ENCODE data around the gene DMXL1. TPM values are rescaled to one million over a fixed set of nuclear protein-coding genes. Genes with fewer than 3 reads are reported as not detected.

Gene DMXL1
- total RNA-seq, 3 donors from 2014 or later: 53.1 to 91.2 (median 60.3) TPM

DNA sequence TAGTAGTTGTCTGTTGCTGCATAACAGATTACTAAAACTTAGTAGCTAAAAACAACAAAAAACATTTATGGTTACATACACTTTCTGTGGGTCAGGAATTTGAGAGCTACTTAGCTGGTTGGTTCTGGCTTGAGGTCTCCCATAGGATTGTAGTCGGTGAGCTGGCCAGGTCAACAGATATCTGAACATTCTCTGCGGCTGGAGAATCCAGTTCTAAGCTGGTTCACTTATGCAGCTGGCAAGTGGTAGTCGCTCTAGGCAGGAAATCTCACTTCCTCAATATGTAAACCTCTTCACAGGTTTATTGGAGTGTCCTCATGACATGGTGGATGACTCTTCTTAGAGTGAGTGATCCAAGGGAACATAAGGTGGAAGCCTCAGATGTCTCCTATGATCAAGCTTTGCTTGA is 219.3 kb downstream of the DMXL1 start:
- intact Hi-C loops (cut with DNase I; ENCODE audit: low total_unique reads): no loop called here
- H3K4me1 ChIP-seq: no peaks in the 10 kb centered on the region
- no peak overlapping the region for H3K4me3 ChIP-seq
- H3K27ac ChIP-seq: no peak overlapping the region
- H3K9me3 ChIP-seq: no peaks in the 10 kb centered on the region
- no peak for DNase-seq (ENCODE audit: low spot score in 2 of 2)
- no peaks in the 10 kb centered on the region for H3K27me3 ChIP-seq
- H3K36me3 ChIP-seq: no peaks in the 10 kb centered on the region
- TF ChIP-seq POLR2AphosphoS5 (IDR thresholded peaks at IDR 0.05) (no peak), CTCF (IDR thresholded peaks at IDR 0.05) (no peak), POLR2A (IDR thresholded peaks at IDR 0.05) (no peak)

DNA sequence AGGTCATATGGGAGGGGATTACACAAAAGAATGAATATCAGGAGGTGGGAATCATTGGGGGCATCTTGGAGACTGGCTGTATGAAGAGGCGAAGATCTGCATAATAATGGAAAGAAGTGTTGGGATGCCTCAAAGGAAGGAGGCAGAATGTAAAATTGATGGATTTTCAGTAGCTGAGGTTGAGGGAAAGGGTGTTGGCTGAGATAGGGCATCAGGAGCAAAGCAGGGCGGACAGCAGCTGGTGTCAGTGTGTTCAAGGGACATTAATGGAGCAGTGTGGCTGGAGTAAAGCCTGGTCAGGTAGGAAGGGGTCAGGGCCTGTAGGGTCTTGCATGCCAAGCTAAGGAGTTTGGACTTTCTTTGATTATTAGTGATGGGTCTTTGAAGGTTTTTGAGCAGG is 219.7 kb downstream of the DMXL1 start:
- DNase-seq (ENCODE audit: low spot score in 2 of 2): no peak
- Histone ChIP-seq H3K4me1 (no peaks in the 10 kb centered on the region), H3K4me3 (no peak overlapping the region), H3K36me3 (no peaks in the 10 kb centered on the region), H3K27me3 (no peaks in the 10 kb centered on the region), H3K27ac (no peak overlapping the region), H3K9me3 (no peaks in the 10 kb centered on the region)
- TF ChIP-seq POLR2AphosphoS5 (IDR thresholded peaks at IDR 0.05) (no peak), CTCF (IDR thresholded peaks at IDR 0.05) (no peak), POLR2A (IDR thresholded peaks at IDR 0.05) (no peak)
- intact Hi-C loops (cut with DNase I; ENCODE audit: low total_unique reads): no loop called here

DNA sequence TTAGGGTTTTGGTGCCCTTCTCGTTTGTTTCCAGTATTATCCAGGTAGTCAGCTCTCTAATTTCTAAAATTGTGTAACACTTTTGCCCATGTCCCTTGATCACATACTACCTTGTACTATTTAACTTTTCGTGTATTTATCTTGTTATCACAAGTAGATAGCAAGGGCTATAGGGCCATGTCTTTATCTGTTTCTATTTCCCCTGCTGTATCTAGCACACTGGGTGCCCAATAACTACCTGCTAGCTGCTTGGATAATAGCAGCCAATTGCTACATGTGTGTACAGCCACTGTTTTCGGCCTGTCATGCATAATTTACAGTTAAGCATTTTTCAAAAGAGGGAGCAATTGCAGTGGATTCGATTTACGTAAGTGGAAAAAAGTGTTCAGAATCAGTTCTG is 220.2 kb downstream of the DMXL1 start:
- no peak overlapping the region for H3K4me3 ChIP-seq
- no peaks in the 10 kb centered on the region for H3K27me3 ChIP-seq
- DNase-seq (ENCODE audit: low spot score in 2 of 2): no peak
- no peak for TF ChIP-seq POLR2A (IDR thresholded peaks at IDR 0.05)
- TF ChIP-seq CTCF (IDR thresholded peaks at IDR 0.05): no peak
- TF ChIP-seq POLR2AphosphoS5 (IDR thresholded peaks at IDR 0.05): no peak
- no peaks in the 10 kb centered on the region for H3K9me3 ChIP-seq
- no peak overlapping the region for H3K27ac ChIP-seq
- H3K4me1 ChIP-seq: no peaks in the 10 kb centered on the region
- H3K36me3 ChIP-seq: no peaks in the 10 kb centered on the region
- intact Hi-C loops (cut with DNase I; ENCODE audit: low total_unique reads): no loop called here

GRCh38 chr5:119291877-119292276 is 221.0 kb downstream of the DMXL1 start:
- no peak overlapping the region for H3K4me3 ChIP-seq
- intact Hi-C loops (cut with DNase I; ENCODE audit: low total_unique reads): no loop called here

More at GRCh38 chr5:119291877-119292276, 221.0 kb downstream of the DMXL1 start:
- DNase-seq (ENCODE audit: low spot score in 2 of 2): no peak
- H3K9me3 ChIP-seq: no peaks in the 10 kb centered on the region
- no peaks in the 10 kb centered on the region for H3K4me1 ChIP-seq
- no peaks in the 10 kb centered on the region for H3K27me3 ChIP-seq
- TF ChIP-seq POLR2AphosphoS5 (IDR thresholded peaks at IDR 0.05) (no peak), CTCF (IDR thresholded peaks at IDR 0.05) (no peak), POLR2A (IDR thresholded peaks at IDR 0.05) (no peak)
- H3K36me3 ChIP-seq: no peaks in the 10 kb centered on the region
- no peak overlapping the region for H3K27ac ChIP-seq

Data from breast epithelium (tissue), 4 donors.